Measurements from ENCODE around the gene ADM.

Gene ADM

GRCh38 chr11:10291801-10292638, 12.9 kb upstream of the ADM start:
- DNase-seq: peak; percentile 38

- DNase-seq: peak; percentile 92
Observed at GRCh38 chr11:10293423-10294289, 11.2 kb upstream of the ADM start, which contains the start of gene SBF2. SBF2 (minus strand) TSS chr11:10294219; CDS start chr11:10294069, 150 bp downstream.

- peak; percentile 82 for DNase-seq
Observed at GRCh38 chr11:10294290-10294953, 10.5 kb upstream of the ADM start.

- peak; percentile 10 for DNase-seq
Observed at GRCh38 chr11:10295064-10295901, 9.6 kb upstream of the ADM start.

GRCh38 chr11:10298342-10298741, 6.5 kb upstream of the ADM start:
- DNase-seq: peak; percentile 92

- peak; percentile 94 for DNase-seq
Observed at GRCh38 chr11:10301656-10302358, 3.1 kb upstream of the ADM start.

- no peak for DNase-seq
Observed at GRCh38 chr11:10302359-10302743, 2.5 kb upstream of the ADM start.

GRCh38 chr11:10302744-10303557, 1.9 kb upstream of the ADM start:
- peak; percentile 70 for DNase-seq

- DNase-seq: peak; percentile 92
Observed at GRCh38 chr11:10303558-10304363, 1.1 kb upstream of the ADM start.

- DNase-seq: peak; percentile 48
Observed at GRCh38 chr11:10305262-10305963, 540 bp downstream of the ADM start.

- peak; percentile 43 for DNase-seq
Observed at GRCh38 chr11:10305964-10306918, 1.4 kb downstream of the ADM start.

GRCh38 chr11:10307022-10307399, 2.1 kb downstream of the ADM start:
- DNase-seq: no peak

- peak; percentile 96 for DNase-seq
Observed at GRCh38 chr11:10307400-10308200, 2.7 kb downstream of the ADM start.

GRCh38 chr11:10308201-10308954, 3.5 kb downstream of the ADM start:
- no peak for DNase-seq

- DNase-seq: peak; percentile 69
Observed at GRCh38 chr11:10309163-10310093, 4.6 kb downstream of the ADM start.
